ENCODE results near the gene ZNF385A. TPM values are rescaled to one million over a fixed set of nuclear protein-coding genes. Genes with fewer than 3 reads are reported as not detected.

Gene ZNF385A
- total RNA-seq, 1 experiment from 2014 or later, result 5.7 TPM

GRCh38 chr12:54359762-54360351, 24.7 kb downstream of the ZNF385A start:
- Histone ChIP-seq H3K4me2 (ENCODE audit: insufficient read depth, insufficient read length, low read length) (peak overlapping the region; percentile 98), H2BK20ac (ENCODE audit: low read depth, low read length, poor library complexity, severe bottlenecking) (no peak overlapping the region), H3K14ac (ENCODE audit: insufficient read depth, low read length) (no peak overlapping the region), H3K23me2 (ENCODE audit: insufficient read length, low read depth, low read length, poor library complexity, severe bottlenecking) (peaks cover 11% of the 10 kb centered on the region), H4K5ac (ENCODE audit: insufficient read length, low read depth, low read length) (no peak overlapping the region), H3T11ph (ENCODE audit: low read length) (no peak overlapping the region), H3K9me3 (ENCODE audit: control insufficient read depth, low read depth, low read length) (no peaks in the 10 kb centered on the region), H3K79me1 (ENCODE audit: insufficient read depth, low read depth, low read length, poor library complexity, severe bottlenecking) (no peaks in the 10 kb centered on the region), H3K79me2 (ENCODE audit: insufficient read depth, low read length) (no peaks in the 10 kb centered on the region), H2AFZ (ENCODE audit: low read length) (no peak overlapping the region), H2BK5ac (ENCODE audit: insufficient read length, low read length) (no peak overlapping the region), H3K4ac (ENCODE audit: low read depth, low read length) (no peak overlapping the region), H3K4me1 (ENCODE audit: insufficient read depth, low read length) (peaks cover 5% of the 10 kb centered on the region; the same call in 1 of the 2 replicates), H4K8ac (replicated peaks; ENCODE audit: insufficient read length, low read depth, low read length) (no peak overlapping the region), H2BK120ac (ENCODE audit: low read depth, low read length, poor library complexity, severe bottlenecking) (no peak overlapping the region), H3K27me3 (ENCODE audit: insufficient read depth, low read length) (no peaks in the 10 kb centered on the region), H3K56ac (ENCODE audit: insufficient read length, low read depth, low read length) (no peak overlapping the region), H3K18ac (ENCODE audit: insufficient read length, low read depth, low read length) (no peak overlapping the region), H2BK15ac (ENCODE audit: low read depth, low read length) (no peak overlapping the region), H2BK12ac (ENCODE audit: insufficient read length, low read depth, low read length) (no peak overlapping the region), H3K23ac (ENCODE audit: insufficient read length, low read depth, low read length) (no peak overlapping the region), H3K27ac (ENCODE audit: insufficient read length, low read depth, low read length) (no peak overlapping the region), H4K91ac (ENCODE audit: insufficient read length, low read depth, low read length) (no peak overlapping the region), H2AK5ac (ENCODE audit: insufficient read length, low read length) (no peak overlapping the region), H3K9ac (ENCODE audit: extremely low read depth, insufficient read length, low read length) (peak overlapping the region; percentile 5), H4K20me1 (ENCODE audit: control insufficient read depth, insufficient read depth, insufficient read length) (peaks cover 3% of the 10 kb centered on the region)
- no peak for DNase-seq
- TF ChIP-seq CTCF (conservative IDR thresholded peaks at IDR 0.05), result no peak
- no CpG with 5 or more reads among the region's 9 CpGs for WGBS (ENCODE audit: extremely low coverage, insufficient read length, low lambda C conversion rate)
- peaks cover 12% of the 10 kb centered on the region for H3K27me3 Mint-ChIP-seq (ENCODE audit: low read depth)
- H3K27ac Mint-ChIP-seq, result no peak overlapping the region
- no peaks in the 10 kb centered on the region for H3K9me3 Mint-ChIP-seq
- no peaks in the 10 kb centered on the region; a peak in 1 of 7 replicates for H3K36me3 Mint-ChIP-seq (ENCODE audit: insufficient read depth in 1 of 3, low read depth in 3 of 3)
- peaks cover 6% of the 10 kb centered on the region in 2 experiments for H3K4me1 Mint-ChIP-seq
- H3K4me3 Mint-ChIP-seq, result peak overlapping the region in 1 of 2 experiments; percentile 59; a peak in 1 of 5 replicates
